ENCODE results near the gene ACR.
"Not testable (repeated sequence)": the region's sequence is repeated elsewhere in the genome, so short reads cannot be mapped to it uniquely, and the experiment has no call there.

ACR gene

GRCh38 chr22:50780244-50780643 lies 42.2 kb downstream of the ACR start:
- DNase-seq (ENCODE audit: low read depth in 2 of 2): peak in 1 of 2 donors; percentile 14

- not testable (repeated sequence) for DNase-seq (ENCODE audit: low read depth in 2 of 2)
Observed at GRCh38 chr22:50782253-50782652, 44.2 kb downstream of the ACR start.

- DNase-seq (ENCODE audit: low read depth in 2 of 2): peak; percentile 77 to 82
Observed at GRCh38 chr22:50783033-50783879, 45.3 kb downstream of the ACR start, which contains the start of gene RABL2B. Gene RABL2B, minus strand, starts transcription at chr22:50783636. Its CDS starts 1,342 bp downstream, at chr22:50782294.

GRCh38 chr22:50783880-50784276 lies 45.9 kb downstream of the ACR start:
- peak in 1 of 2 donors; percentile 7 for DNase-seq (ENCODE audit: low read depth in 2 of 2)

- not testable (repeated sequence) for DNase-seq (ENCODE audit: low read depth in 2 of 2)
Observed at GRCh38 chr22:50785289-50785688, 47.3 kb downstream of the ACR start.

GRCh38 chr22:50786936-50787335 lies 48.9 kb downstream of the ACR start:
- not testable (repeated sequence) for DNase-seq (ENCODE audit: low read depth in 2 of 2)
